NCI-H2107 treated with DMSO at 0.1 percent for 48 hours (cell line): Measurements from ENCODE around the gene CIITA.

Source experiments
- DNase-seq: peaks from one replicate; lab custom pipeline; 2025; ENCODE audit not compliant: unreplicated experiment; lab: John Stamatoyannopoulos, UW

Gene CIITA

GRCh38 chr16:10851512-10851911 is 25.5 kb upstream of the CIITA start:
- DNase-seq, result no peak

- no peak for DNase-seq
Observed at GRCh38 chr16:10852286-10852685, 24.7 kb upstream of the CIITA start.

GRCh38 chr16:10852948-10853347 is 24.1 kb upstream of the CIITA start:
- no peak for DNase-seq

DNA sequence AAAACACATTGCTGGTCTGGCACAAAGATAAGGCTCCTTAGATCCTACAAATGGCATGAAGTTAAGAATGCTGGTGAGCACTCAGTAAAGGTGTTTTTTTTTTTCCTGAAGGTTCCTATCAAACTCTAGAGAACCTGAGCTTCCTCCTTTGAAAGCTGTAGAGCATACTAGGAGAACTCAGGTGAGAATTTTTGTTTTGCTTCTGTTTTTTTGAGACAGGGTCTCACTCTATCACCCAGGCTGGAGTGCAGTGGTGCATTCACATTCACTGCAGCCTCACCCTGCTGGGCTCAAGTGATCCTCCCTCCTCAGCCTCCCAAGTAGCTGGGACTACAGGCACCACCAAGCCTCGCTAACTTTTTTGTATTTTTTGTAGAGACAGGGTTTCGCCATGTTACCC is 21.0 kb upstream of the CIITA start:
- no peak for DNase-seq

DNA sequence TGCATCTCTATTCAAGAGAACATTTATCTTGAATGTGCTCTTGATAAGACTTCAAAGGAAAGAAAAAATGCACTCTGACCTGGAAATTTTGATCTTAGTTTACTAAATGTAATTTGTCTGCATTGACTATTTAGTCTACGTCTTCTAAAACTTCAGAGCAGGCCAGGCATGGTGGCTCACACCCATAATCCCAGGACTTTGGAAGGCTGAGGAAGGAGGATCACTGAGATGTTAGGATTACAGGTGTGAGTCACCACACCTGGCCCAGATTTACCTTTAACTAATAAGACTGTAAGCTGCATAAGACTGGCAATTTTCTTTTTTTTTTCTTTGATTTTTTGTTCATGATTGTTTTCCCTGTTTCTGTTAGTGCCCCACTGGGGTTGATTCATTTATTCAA is 18.8 kb upstream of the CIITA start:
- DNase-seq, result no peak

DNA sequence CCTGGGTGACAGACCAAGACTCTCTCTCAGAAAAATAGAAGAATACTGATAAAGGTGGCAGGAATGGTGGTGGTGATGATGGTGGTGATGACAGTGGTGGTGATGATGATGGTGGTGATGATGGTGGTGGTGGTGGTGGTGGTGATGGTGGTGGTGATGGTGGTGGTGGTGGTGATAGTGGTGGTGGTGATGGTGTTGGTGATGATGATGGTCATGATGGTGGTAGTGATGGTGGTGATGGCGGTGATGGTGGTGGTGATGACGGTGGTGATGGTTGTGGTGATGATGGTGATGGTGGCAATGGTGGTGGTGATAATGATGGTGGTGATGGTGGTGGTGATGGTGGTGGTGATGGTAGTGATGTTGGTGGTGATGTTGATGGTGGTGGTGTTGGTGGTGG is 18.0 kb upstream of the CIITA start:
- DNase-seq, result no peak

DNA sequence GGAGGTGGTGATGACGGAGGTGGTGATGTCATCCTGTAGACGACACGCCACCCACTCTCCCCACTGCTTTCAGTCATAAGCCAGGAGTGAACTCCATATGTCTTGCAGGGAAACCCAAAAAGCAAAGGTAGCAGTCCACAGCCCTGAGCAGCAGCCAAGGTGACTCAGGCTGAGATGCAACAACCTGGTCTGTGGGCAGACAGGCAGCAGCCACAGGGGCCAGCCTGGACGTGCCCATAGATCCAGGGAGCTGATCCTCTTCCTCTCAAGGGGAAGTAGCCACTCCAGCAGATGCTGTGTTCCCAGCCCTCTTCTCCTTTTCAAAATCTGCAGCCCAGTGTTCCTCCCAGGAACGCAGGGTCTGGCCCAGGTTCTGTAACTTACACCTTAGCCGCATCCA is 17.3 kb upstream of the CIITA start:
- DNase-seq, result no peak

DNA sequence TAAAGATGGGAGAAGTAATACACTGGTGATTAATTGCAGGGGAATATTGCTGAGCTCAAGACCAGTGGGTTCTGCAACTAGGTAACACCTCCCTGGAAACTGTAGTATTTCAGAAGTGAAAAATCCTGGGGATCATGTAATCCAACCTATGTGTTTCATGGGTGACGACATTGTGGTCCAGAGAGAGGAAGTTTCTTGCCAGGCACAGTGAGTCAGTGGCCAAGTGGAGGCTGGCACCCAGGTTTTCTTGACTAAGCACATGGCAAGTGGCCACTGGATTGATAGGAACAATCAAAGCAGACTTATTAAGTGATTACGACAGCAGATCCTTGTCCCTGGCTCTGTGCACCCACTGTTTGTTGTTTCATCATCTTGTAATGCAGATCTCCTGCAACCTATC is 14.6 kb upstream of the CIITA start:
- no peak for DNase-seq

DNA sequence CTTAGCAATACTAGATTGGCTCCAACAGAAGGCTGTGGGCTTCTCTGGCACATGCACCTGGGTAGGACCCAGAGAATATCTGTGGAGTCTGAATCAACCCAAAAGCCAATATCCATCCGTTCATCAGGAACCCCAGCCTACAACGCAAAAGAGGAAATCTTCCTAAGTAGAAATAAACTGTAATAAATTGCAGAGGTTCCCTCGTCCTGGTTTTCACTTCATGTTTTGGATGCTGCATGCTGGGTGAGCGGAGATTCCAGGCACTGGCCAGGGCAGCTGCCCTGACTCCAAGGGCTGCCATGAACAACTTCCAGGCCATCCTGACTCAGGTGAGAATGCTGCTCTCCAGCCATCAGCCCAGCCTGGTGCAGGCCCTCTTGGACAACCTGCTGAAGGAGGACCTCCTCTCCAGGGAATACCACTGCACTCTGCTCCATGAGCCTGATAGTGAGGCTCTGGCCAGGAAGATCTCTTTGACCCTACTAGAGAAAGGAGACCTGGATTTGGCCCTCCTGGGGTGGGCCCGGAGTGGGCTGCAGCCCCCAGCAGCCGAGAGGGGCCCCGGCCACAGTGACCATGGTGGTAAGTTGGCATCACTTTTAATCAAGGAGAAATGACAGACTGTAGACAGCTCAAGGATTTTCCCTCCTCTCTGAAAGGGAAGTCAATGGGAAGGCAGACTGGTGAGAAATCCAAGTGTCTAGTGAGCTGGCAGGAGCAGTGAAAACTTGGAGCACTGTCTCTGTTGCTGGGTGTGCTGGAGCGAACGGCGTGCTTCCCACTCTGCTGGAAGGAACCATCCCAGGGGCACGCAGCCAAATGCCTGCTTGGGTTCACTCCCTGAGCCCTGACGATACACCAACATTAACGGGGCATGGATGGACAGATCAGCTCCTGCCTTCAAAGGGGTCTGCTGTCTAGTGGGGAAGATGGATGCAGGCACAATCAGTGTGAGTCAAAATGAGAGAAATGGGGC is 10.7 kb upstream of the CIITA start:
- no peak for DNase-seq

GRCh38 chr16:10867199-10867598 is 9.8 kb upstream of the CIITA start:
- DNase-seq, result no peak

GRCh38 chr16:10868104-10868595 is 8.9 kb upstream of the CIITA start:
- DNase-seq, result no peak

GRCh38 chr16:10868596-10869469 is 8.2 kb upstream of the CIITA start:
- DNase-seq, result no peak

- no peak for DNase-seq
Observed at GRCh38 chr16:10870137-10870776, 6.7 kb upstream of the CIITA start.

- no peak for DNase-seq
Observed at GRCh38 chr16:10870808-10871156, 6.2 kb upstream of the CIITA start.

DNA sequence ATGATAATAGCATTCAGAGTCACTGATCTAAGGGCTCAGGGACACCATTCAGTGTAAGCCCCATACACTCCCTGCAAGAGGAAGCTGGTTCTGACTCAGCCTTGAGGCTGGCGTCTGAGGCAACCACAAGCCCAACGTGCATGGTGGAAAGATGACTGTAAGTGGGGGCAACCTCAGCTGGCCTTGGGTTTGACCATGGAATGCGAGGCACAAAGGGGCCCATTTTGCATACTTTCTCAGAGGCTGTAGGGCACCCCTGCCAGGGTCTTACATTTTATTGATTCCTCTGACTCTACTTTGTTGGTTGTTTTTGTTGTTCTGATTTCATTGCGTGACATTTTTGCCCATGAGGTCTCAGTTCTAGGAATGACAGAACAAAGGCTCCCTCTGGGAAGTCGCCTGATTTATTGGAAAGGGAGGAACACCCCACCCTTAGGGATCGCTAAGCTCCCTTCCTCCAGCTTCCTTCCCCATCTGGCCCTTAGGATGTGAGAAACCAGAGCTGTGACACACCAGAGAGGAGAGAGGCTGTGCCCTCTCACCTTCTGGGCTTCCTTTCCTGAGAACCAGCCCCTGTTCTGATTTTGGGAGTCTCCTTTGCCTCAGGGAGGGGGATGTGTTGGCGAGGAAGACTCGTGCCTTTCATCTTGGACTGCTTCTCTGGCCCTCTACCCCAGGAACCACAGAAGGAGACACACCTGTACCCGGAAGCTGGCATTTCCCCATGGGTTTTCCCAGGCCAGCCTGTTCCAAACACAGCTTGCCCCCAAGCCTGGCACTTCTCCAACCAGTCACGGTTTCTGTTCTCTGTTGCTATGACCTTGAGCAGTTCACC is 5.6 kb upstream of the CIITA start:
- DNase-seq, result no peak

DNA sequence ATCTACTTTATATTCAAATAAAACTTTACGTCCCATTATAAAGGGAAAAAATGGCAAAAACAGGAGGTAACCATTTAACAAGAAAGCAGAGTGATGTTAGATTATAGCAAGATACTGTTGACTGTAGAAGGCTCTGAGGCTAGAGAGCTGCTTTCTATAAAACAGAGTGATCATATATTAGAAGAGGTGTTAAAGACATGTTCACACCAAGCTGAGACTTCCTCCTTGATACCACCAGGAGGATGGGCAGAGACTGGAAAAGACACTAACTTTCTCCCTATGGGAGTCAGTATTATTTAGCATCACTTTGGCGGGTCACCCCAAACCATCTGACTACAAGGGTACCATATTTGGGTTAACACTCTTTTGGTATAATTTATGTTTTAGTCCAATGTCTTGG is 687 bp upstream of the CIITA start:
- no peak for DNase-seq

- no peak for DNase-seq
Observed at GRCh38 chr16:10877472-10877946, 507 bp downstream of the CIITA start.

- DNase-seq, result no peak
Observed at GRCh38 chr16:10878328-10878643, 1.3 kb downstream of the CIITA start.

DNA sequence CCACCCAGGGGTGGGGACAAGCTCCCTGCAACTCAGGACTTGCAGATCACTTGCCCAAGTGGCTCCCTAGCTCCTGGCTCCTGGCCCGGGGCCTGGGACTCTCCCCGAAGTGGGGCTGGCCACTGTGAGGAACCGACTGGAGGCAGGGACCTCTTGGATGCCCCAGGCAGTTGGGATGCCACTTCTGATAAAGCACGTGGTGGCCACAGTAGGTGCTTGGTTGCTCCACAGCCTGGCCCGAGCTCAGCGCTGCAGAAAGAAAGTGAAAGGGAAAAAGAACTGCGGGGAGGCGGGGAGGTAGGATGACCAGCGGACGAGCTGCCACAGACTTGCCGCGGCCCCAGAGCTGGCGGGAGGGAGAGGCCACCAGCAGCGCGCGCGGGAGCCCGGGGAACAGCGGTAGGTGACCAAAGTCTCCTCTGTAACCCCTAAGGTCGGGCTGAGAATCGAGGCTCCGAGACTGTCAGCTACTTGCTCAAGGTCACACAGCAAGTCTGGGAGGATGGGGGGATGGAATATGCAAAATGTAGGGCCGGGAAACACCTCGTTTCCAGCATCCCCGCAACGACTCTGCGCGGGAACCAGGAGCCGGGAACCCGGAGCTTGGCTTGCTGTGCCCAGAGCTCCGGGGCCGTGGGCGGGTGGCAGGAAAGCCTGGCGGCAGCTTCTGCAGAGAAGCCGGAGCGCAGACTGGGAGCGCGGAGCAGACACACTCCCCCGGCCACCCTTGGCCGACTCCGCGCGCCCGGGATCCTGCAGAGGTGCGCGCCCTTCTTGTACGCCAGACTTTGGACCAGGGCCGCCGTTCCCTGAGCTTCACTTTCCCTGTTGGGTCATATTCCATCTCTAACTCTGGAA is 1.9 kb downstream of the CIITA start:
- no peak for DNase-seq
